Germinal center (tissue), 1 donor: ENCODE measurements around the gene MPP2.
"Not testable (repeated sequence)": the region's sequence is repeated elsewhere in the genome, so short reads cannot be mapped to it uniquely, and the experiment has no call there.

Experiments
- DNase-seq: peaks from one replicate; pipeline ENCODE4 v3.0.0; 2012; ENCODE audit warnings: mixed read lengths, low spot score

Gene MPP2

GRCh38 chr17:43875476-43876147 lies 31.7 kb downstream of the MPP2 start:
- DNase-seq = no peak

GRCh38 chr17:43874293-43874692 lies 33.0 kb downstream of the MPP2 start:
- no peak for DNase-seq

GRCh38 chr17:43873815-43874214 lies 33.5 kb downstream of the MPP2 start:
- DNase-seq = no peak

DNA sequence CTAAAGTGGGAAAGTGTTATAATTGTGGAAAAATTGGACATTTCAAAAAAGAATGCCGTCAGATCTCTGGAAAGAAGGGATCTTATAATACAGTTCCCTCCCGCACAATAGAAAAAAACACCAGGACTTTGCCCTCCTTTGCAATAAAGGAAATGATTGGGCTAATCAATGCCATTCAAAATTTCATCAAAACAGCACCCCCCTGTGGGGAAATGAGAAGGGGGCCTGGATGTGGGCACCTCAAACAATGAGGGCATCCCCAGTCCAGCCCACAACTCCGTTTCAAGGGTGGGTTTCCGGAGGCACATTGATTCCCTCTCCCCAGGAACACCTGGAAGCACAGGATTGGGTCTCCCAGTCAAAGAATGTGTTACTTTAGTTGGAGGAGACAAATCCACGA lies 34.2 kb downstream of the MPP2 start:
- DNase-seq = no peak

GRCh38 chr17:43871946-43872690 lies 35.2 kb downstream of the MPP2 start:
- no peak for DNase-seq

DNA sequence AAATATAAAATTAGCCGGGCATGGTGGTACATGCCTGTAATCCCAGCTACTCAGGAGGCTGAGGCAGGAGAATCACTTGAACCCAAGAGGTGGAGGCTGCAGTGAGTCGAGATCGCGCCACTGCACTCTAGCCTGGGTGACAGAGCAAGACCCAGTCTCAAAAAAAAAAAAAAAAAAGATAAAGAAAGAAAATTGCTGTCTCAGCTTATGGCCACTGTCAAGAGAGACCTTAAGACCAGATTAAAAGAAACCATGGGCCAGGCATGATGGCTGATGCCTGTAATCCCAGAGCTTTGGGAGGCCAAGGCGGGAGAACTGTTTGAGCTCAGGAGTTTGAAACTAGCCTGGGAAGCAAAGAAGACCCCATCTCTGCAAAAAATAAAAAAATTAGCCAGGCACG lies 38.3 kb downstream of the MPP2 start:
- DNase-seq = not testable (repeated sequence)

- DNase-seq = no peak
Observed at GRCh38 chr17:43868226-43868994, 38.9 kb downstream of the MPP2 start.

DNA sequence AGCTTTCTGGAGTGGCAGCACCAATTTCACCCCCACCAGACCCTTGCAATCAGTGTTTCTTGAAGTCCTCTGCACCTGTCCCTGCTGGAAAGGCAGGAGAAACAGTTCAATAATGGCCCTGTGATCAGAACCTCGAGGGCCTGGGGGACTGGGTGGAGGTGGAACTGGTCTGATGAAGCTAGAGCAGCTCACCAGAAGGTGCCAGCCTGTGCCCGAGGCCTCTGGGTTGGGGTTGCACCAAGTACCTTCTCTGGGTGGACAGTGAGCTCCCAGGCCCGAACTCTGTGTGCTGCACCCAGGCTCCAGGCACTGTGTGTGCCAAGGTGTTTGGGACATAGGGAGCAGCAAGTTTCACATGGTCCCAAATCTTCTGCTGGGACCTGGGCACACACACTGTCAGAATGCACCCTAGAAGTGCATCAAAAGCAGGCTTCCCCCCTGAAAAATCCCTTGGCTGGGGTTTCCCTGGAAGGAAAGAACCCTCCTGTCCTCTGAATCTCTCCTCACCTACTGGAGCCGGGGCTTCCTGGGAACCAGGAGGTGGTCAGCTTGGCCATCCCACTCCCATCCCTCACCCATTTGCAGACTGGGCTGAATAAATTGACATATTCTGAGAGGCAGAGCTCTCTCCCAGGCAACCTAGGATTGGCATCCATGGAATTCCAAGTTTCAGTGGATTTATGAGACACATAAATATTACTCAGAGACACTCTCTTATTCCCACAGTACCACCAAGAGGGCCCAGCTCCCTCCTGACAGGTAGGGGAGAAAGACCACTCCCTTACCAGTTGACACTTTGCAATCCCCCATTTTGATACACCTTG lies 43.0 kb downstream of the MPP2 start:
- no peak for DNase-seq

DNA sequence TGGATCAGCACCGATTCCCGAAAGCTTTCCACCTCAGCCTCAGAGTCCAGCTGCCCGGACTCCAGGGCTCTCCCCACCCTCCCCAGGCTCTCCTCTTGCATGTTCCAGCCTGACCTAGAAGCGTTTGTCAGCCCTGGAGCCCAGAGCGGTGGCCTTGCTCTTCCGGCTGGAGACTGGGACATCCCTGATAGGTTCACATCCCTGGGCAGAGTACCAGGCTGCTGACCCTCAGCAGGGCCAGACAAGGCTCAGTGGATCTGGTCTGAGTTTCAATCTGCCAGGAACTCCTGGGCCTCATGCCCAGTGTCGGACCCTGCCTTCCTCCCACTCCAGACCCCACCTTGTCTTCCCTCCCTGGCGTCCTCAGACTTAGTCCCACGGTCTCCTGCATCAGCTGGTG lies 45.4 kb downstream of the MPP2 start:
- no peak for DNase-seq

DNA sequence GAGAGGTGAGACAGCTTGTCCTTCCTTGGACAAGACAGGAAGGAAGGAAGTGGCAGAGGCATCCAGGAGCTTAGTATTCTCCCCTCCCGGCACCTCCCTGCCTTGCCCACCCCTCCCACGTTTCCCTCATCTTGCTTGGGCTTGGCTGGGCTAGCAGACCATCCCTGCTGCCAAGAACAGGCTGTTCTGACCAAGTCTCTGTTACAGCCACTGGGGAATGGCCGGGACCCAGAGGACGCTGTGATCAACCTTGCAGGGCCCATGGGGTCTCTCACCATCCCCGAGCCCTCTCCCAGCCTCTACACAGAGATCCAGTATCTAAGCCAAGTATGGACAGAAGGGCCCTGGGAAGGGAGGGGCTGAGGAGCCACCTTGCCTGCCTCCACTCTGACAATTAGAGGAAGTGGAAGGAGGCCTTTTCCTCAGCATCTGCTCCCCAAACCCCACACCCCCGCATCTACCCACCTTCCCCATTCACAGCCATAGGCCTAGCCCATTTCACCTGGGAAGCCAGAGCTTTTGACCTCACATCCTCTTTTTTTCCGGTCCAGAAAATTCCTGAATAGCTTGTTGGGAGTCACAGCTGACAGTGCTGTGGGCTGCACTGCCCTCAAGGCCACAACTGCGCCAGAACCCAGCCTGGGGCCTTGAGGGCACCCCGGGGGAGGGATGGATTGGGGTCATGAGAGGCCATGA lies 46.3 kb downstream of the MPP2 start:
- DNase-seq = no peak

DNA sequence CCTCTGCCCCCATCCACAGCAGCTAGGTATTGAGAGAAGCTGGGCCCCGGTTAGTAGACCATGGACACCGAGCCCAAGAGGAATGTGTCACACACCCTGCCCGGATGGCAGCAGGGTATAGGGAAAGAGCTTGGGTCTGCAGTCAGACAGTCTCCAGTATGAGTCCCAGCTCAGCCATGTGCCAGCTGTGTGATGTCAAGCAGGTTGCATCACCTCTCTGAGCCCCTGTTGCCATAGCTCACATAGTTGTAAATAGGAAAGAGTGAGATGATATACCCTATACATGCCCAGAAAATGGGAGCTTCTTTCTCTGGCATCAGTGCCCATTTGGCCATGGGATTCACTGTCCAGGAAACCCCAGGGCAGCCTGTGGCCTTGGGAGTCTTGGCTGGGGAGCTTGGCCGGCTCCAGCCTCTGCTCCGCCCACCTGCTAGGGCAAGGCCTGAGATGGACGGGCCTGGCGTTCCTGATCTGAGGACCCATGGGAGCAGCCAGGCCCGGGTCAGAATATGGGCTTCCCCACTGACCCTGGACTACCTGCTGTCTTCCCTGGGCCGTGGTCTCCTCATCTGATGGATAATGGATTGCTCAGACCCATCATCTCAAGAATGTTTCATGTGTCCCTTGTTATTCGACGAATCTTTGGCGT lies 47.1 kb downstream of the MPP2 start:
- DNase-seq = no peak

- DNase-seq = no peak
Observed at GRCh38 chr17:43857957-43858600, 49.3 kb downstream of the MPP2 start.

DNA sequence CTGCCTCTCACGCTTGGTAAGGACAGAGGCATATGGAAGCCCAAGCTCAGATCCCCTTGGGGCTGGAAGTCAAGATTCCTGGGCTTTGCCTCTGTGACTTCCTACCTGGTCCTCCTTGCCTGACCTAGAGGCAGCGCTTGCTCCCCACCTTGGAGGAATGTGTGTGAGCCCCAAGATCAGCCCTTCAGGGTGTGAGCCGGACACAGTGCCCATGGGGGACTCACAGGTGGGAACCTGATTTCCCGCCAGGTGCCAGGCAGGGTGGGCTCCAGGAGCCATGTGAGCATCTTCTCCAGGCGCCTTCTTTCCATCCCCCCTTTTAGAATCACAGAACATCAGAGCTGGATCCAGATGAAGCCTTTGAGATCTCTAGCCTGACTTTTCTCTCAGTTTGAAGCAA lies 50.2 kb downstream of the MPP2 start:
- no peak for DNase-seq

DNA sequence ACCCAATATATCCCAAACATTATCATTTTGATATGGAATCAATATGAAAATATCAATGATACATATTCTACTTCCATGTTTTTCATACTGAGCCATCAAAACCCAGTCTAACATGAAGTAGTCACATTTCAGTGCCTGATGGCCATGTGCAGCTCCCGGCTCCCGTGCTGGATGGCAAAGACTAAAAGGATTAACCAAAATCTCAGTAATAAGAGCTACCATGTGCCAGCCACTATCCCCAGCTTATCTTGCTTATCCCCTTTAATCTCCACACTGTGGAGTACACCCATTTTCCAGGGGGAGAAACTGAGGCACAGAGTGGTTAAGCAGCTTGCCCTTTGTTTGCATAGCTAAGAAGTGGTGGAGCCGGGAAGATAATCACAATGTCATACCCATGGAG lies 51.2 kb downstream of the MPP2 start:
- no peak for DNase-seq

DNA sequence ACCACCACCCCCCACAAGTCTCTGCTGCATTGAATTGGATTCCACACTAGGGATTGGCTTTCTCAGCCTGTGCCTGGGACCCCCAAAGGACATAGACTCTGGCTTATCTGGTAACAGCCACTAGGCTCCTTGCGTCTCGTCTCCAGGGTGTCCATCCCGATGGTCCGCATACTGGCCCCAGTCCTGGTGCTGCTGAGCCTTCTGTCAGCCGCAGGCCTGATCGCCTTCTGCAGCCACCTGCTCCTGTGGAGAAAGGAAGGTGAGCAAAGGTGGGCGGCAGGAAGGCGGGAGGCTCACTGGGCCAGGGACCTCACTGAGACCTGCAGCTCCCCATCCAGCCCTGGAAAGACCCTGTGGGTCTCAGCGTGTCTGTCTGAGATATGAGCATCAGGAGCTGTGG lies 52.3 kb downstream of the MPP2 start:
- no peak for DNase-seq

GRCh38 chr17:43854498-43854897 lies 52.8 kb downstream of the MPP2 start:
- DNase-seq = no peak

- no peak for DNase-seq
Observed at GRCh38 chr17:43853546-43853945, 53.8 kb downstream of the MPP2 start.

DNA sequence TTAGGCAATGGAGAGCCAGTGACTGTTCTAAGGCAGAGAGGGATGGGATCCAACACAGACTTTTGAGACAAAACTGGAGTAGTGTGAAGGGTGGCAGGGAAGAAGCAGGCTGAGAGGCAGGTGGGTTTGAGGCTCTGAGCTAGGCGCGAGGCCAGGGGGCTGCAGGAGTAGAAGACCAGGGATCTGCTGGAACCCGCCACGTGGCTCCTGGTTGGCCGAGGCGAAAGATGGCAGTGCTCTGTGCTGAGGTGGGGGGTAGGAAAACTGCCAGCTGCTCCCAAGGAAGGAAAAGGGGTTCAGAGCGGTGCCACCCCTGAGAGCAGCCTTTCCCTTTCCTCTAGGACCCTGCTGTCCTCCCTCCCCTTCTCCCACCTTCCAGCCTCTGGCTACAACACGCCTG lies 54.8 kb downstream of the MPP2 start:
- DNase-seq = no peak

DNA sequence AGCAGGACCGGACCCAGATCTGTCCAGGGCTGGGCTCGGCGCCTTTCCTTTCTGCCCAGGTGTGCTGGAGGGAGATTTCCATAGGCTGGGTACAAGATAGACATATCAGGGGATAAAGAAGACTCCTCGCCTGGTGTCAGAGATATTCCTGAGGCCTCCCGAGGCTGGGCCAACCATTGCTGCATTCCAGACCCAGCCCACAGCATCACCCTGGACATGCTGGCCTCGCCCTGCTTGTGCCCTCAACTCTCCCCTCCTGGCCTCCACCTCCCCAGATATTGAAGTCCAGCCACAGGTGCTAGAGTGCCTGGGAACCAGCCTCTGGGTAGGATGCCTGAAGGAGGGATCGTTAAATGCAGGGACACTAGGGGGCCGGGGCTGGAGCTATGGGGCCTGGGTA lies 58.2 kb downstream of the MPP2 start:
- no peak for DNase-seq

- no peak for DNase-seq
Observed at GRCh38 chr17:43848601-43849000, 58.7 kb downstream of the MPP2 start.

- no peak for DNase-seq
Observed at GRCh38 chr17:43846963-43847371, 60.4 kb downstream of the MPP2 start, which contains the start of gene CD300LG. Gene CD300LG (plus strand): TSS chr17:43847176. CDS start chr17:43847217, 41 bp downstream.
